H1 (cell line): ENCODE data around the gene MRPL32. TPM values are rescaled to one million over a fixed set of nuclear protein-coding genes. Genes with fewer than 3 reads are reported as not detected.

Experiments
- CTCF ChIA-PET: fragments of 300-600 bp; sonication (Branson Sonifier 250); formaldehyde crosslinking; loops from one replicate; lab custom pipeline; 2021; ENCODE audit not compliant: partially characterized antibody; lab: Charles Lee
- POLR2A ChIA-PET: fragments of 300-600 bp; sonication (Branson Sonifier 250); formaldehyde crosslinking; loops from one replicate; lab custom pipeline; 2021; ENCODE audit warnings: inconsistent platforms; ENCODE audit not compliant: partially characterized antibody; lab: Charles Lee
- DNase-seq, 2 experiments: peaks; one replicate each; pipeline versions ENCODE4 v3.0.0 to v3.0.0-alpha.2; 2010 to 2022; ENCODE audit warnings: low spot score in 2 of 2, low read depth in 1 of 2, mixed read lengths in 1 of 2
- FAIRE-seq: peaks from 2 replicates; lab custom pipeline; 2011; peaks lifted over from hg19 to GRCh38; lab: Jason Lieb, UNC
- H2AFZ ChIP-seq: 2 replicates; pipeline ENCODE4 v1.8.1; 2012; ENCODE audit warnings: low read length, inconsistent platforms
- H2AK5ac ChIP-seq: 2 replicates; pipeline ENCODE4 v1.6.1; 2013; ENCODE audit warnings: low read depth, low read length
- H2BK120ac ChIP-seq: replicated peaks from 2 replicates; pipeline ENCODE3; 2013; ENCODE audit warnings: low read depth, low read length, inconsistent platforms
- H2BK12ac ChIP-seq: 2 replicates; pipeline ENCODE4 v1.6.1; 2013; ENCODE audit warnings: low read depth, low read length
- H2BK15ac ChIP-seq: 2 replicates; pipeline ENCODE4 v1.6.1; 2013; ENCODE audit warnings: low read length
- H2BK20ac ChIP-seq: 2 replicates; pipeline ENCODE4 v1.6.1; 2013; ENCODE audit warnings: low read length
- H2BK5ac ChIP-seq: 2 replicates; pipeline ENCODE4 v1.6.1; 2013; ENCODE audit warnings: low read depth, low read length
- H3K14ac ChIP-seq: 2 replicates; pipeline ENCODE4 v1.6.1; 2013; ENCODE audit warnings: inconsistent platforms; ENCODE audit not compliant: insufficient read length
- H3K18ac ChIP-seq: 2 replicates; pipeline ENCODE4 v1.6.1; 2013; ENCODE audit warnings: low read length; ENCODE audit errors: extremely low read depth
- H3K23ac ChIP-seq: 2 replicates; pipeline ENCODE4 v1.6.1; 2013; ENCODE audit warnings: inconsistent platforms; ENCODE audit not compliant: insufficient read length
- H3K23me2 ChIP-seq: 2 replicates; pipeline ENCODE4 v1.6.1; 2013; ENCODE audit warnings: low read depth, low read length
- H3K27ac ChIP-seq: 2 replicates; pipeline ENCODE4 v1.6.1; 2011; ENCODE audit warnings: low read depth, low read length, inconsistent platforms
- H3K27me3 ChIP-seq, 4 experiments: replicated peaks in 1 of 4; 1 replicate in 1 of 4; 2 replicates in 3 of 4; pipeline versions ENCODE4 v1.6.1 to v1.8.1; 2011 to 2013; ENCODE audit warnings: low read length in 3 of 4, mild to moderate bottlenecking in 3 of 4, inconsistent platforms in 2 of 4, mixed read lengths in 2 of 4, moderate library complexity in 1 of 4; ENCODE audit not compliant: control insufficient read depth in 3 of 4, insufficient read depth in 3 of 4; ENCODE audit errors: extremely low read depth in 1 of 4
- H3K36me3 ChIP-seq, 4 experiments: 2 replicates each; pipeline versions ENCODE4 v1.6.1 to v1.8.1; 2011 to 2013; ENCODE audit warnings: mild to moderate bottlenecking in 4 of 4, low read length in 3 of 4, moderate library complexity in 2 of 4, control low read depth in 1 of 4, inconsistent platforms in 1 of 4; ENCODE audit not compliant: insufficient read depth in 4 of 4, control insufficient read depth in 2 of 4
- H3K4ac ChIP-seq: replicated peaks from 2 replicates; pipeline ENCODE3; 2013; ENCODE audit warnings: low read length, low read depth, mixed read lengths, inconsistent platforms; ENCODE audit not compliant: insufficient read length
- H3K4me1 ChIP-seq, 4 experiments: replicated peaks in 1 of 4; 1 replicate in 1 of 4; 2 replicates in 3 of 4; pipeline versions ENCODE4 v1.6.1 to v1.8.1; 2011 to 2013; ENCODE audit warnings: low read length in 3 of 4, inconsistent platforms in 2 of 4, mixed read lengths in 1 of 4; ENCODE audit not compliant: insufficient read depth in 4 of 4, control insufficient read depth in 3 of 4
- H3K4me2 ChIP-seq, 2 experiments: 2 replicates each; pipeline versions ENCODE4 v1.6.1 to v1.8.1; 2011 to 2013; ENCODE audit warnings: low read depth in 2 of 2, low read length in 2 of 2, control low read depth in 1 of 2, inconsistent platforms in 1 of 2, mild to moderate bottlenecking in 1 of 2; ENCODE audit not compliant: insufficient read depth in 1 of 2
- H3K4me3 ChIP-seq, 4 experiments: fragments of 200-600, 300-600 bp in 1 of 4; sonication (generic), shearing (Covaris generic), sonication (Bioruptor Twin) in 1 of 4; 2 replicates each; pipeline versions ENCODE4 v1.5.1 to v1.8.1; 2011 to 2016; ENCODE audit warnings: low read length in 4 of 4, low read depth in 3 of 4, control low read depth in 2 of 4, inconsistent platforms in 2 of 4, mild to moderate bottlenecking in 2 of 4, mixed read lengths in 1 of 4, moderate library complexity in 1 of 4; ENCODE audit not compliant: insufficient read depth in 2 of 4; ENCODE audit errors: extremely low read depth in 1 of 4
- H3K56ac ChIP-seq: replicated peaks from 2 replicates; pipeline ENCODE3; 2013; ENCODE audit warnings: low read depth, mild to moderate bottlenecking, mixed read lengths, low read length, inconsistent platforms; ENCODE audit not compliant: insufficient read length
- H3K79me1 ChIP-seq: 2 replicates; pipeline ENCODE4 v1.6.1; 2013; ENCODE audit warnings: low read depth, low read length, control low read depth
- H3K79me2 ChIP-seq, 2 experiments: 2 replicates each; pipeline versions ENCODE4 v1.6.1 to v1.8.1; 2012 to 2013; ENCODE audit warnings: low read length in 2 of 2, mild to moderate bottlenecking in 2 of 2, inconsistent platforms in 1 of 2; ENCODE audit not compliant: insufficient read depth in 2 of 2, control insufficient read depth in 1 of 2
- H3K9ac ChIP-seq, 4 experiments: replicated peaks in 1 of 4; 1 replicate in 1 of 4; 2 replicates in 3 of 4; pipeline versions ENCODE4 v1.6.1 to v1.8.1; 2011 to 2013; ENCODE audit warnings: low read depth in 3 of 4, low read length in 3 of 4, control low read depth in 2 of 4, mild to moderate bottlenecking in 2 of 4, moderate library complexity in 2 of 4, inconsistent platforms in 1 of 4; ENCODE audit errors: extremely low read depth in 1 of 4
- H3K9me3 ChIP-seq, 2 experiments: 2 replicates each; pipeline versions ENCODE4 v1.6.1 to v1.8.1; 2012 to 2013; ENCODE audit warnings: mild to moderate bottlenecking in 2 of 2, moderate library complexity in 2 of 2, control low read depth in 1 of 2, inconsistent platforms in 1 of 2, low read depth in 1 of 2, low read length in 1 of 2, mixed read lengths in 1 of 2; ENCODE audit not compliant: insufficient read depth in 2 of 2
- H4K20me1 ChIP-seq, 2 experiments: replicated peaks in 1 of 2; 2 replicates each; pipeline versions ENCODE3 to v1.8.1; 2011 to 2013; ENCODE audit warnings: inconsistent platforms in 2 of 2, low read length in 2 of 2, mild to moderate bottlenecking in 1 of 2; ENCODE audit not compliant: insufficient read depth in 2 of 2, control insufficient read depth in 1 of 2
- H4K5ac ChIP-seq: 2 replicates; pipeline ENCODE4 v1.6.1; 2013; ENCODE audit warnings: low read length, low read depth, mixed read lengths, inconsistent platforms; ENCODE audit not compliant: insufficient read length
- H4K8ac ChIP-seq: 2 replicates; pipeline ENCODE4 v1.8.0; 2013; ENCODE audit warnings: mild to moderate bottlenecking, moderate library complexity, low read length, inconsistent platforms; ENCODE audit not compliant: insufficient read depth; ENCODE audit errors: extremely low read depth
- H4K91ac ChIP-seq: replicated peaks from 2 replicates; pipeline ENCODE3; 2013; ENCODE audit warnings: low read length, mixed read lengths, inconsistent platforms; ENCODE audit not compliant: insufficient read length
- BRCA1 ChIP-seq: IDR thresholded peaks from 2 replicates; pipeline ENCODE4 v1.6.1; 2012; ENCODE audit warnings: low read depth, low read length, improper control_type of control experiment
- CBX8 ChIP-seq: fragments of 300-800, 300-1000 bp; sonication (generic); IDR thresholded peaks from 2 replicates; pipeline ENCODE4 v1.7.1; 2016; ENCODE audit warnings: low read depth, low read length, borderline replicate concordance
- CEBPB ChIP-seq: IDR thresholded peaks from 2 replicates; pipeline ENCODE4 v1.6.1; 2012; ENCODE audit warnings: low read depth, low read length
- CHD1 ChIP-seq: IDR thresholded peaks from 2 replicates; pipeline ENCODE4 v1.6.1; 2012; ENCODE audit warnings: low read depth, low read length, improper control_type of control experiment
- POU5F1 ChIP-seq: IDR thresholded peaks from 2 replicates; pipeline ENCODE4 v1.6.1; 2011; ENCODE audit warnings: low read depth, mild to moderate bottlenecking, low read length, moderate library complexity
- WGBS, 2 experiments: shearing (Covaris generic) in 1 of 2; methylation state at CpG; one replicate each; pipeline versions ENCODE4 v1.1.6 to v1.1.7; 2013 to 2015; ENCODE audit warnings: low lambda C conversion rate in 2 of 2, mixed read lengths in 2 of 2, inconsistent platforms in 1 of 2, low coverage in 1 of 2, missing lambda C conversion rate in 1 of 2; ENCODE audit not compliant: insufficient replicate concordance in 2 of 2, insufficient coverage in 1 of 2, insufficient read length in 1 of 2; ENCODE audit errors: extremely low coverage in 1 of 2, missing lambda C conversion rate in 1 of 2; 5-methylcytosine and 5-hydroxymethylcytosine counted together
- polyA plus RNA-seq, 7 experiments: library from polyadenylated mRNA; depleted of rRNA in 3 of 7; stranded (reverse) in 5 of 7; unstranded in 2 of 7; fragments of >200 nt in 5 of 7; fragments of 200-250 nt in 2 of 7; gene quantifications; 1 replicate in 5 of 7; 2 replicates in 1 of 7; 4 replicates in 1 of 7; pipeline versions ENCODE4 v1.2.1 to v1.2.3, GENCODE V29; 2011 to 2013; ENCODE audit warnings: missing spikeins in 2 of 7, mixed read lengths in 2 of 7
- total RNA-seq: library from RNA; stranded (reverse); fragmentation: NEBNext Ultra II Directional; extraction: Animal tissue kit (Norgen Biotek cat#: 25700); gene quantifications from 2 replicates; pipeline ENCODE4 v1.2.1, GENCODE V29; 2021
- TF ChIP-seq, protein P1 (sequence below), 3 experiments: IDR thresholded peaks; 1 replicate in 2 of 3; 2 replicates in 1 of 3; pipeline versions ENCODE4 v1.5.1 to v1.6.1; 2011; ENCODE audit warnings: low read length in 3 of 3, mild to moderate bottlenecking in 3 of 3, inconsistent platforms in 2 of 3, low read depth in 1 of 3, moderate library complexity in 1 of 3; ENCODE audit not compliant: insufficient read depth in 1 of 3; ENCODE audit errors: control extremely low read depth in 1 of 3

Gene MRPL32
- total and polyA plus RNA-seq, 2 of the 8 experiments (the other 6 are each of a cell fraction or from before 2014, with no cell fraction given): 50.9 to 97.2 TPM

DNA sequence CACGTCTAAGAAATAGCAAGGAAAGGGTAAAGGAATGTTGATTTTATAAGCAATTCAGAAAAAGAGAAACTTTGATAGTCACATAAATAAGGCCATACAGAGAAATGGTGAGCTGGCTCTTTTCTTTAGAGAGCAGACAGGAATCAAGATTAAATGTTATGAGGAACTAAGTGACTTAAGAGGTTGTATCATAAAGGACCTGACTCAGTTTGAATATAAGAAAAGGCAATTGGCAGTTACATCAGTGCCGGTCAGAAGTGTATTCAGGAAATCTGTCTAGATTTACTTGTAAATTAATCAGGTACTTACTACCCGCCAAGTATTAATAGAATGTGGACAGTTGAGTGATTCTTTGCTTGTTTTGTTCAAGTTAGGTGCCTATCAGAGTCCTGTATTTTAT, 2.1 kb downstream of the MRPL32 start:
- no peak overlapping the region for H3K14ac ChIP-seq
- POLR2A ChIA-PET: interaction anchor here (0.7 to 1.9 kb wide), 5 partner anchors 9 to 174 kb away, joined by 3 to 4 read pairs (median 4); no protein-coding TSS in a partner anchor
- no peak overlapping the region for H2AK5ac ChIP-seq
- no peak overlapping the region for H3K23ac ChIP-seq
- no peak overlapping the region for H3K18ac ChIP-seq
- H3K23me2 ChIP-seq: peaks cover 9% of the 10 kb centered on the region; the same call in 1 of the 2 replicates
- H3K27me3 ChIP-seq: no peaks in the 10 kb centered on the region
- H2AFZ ChIP-seq: no peak overlapping the region
- H3K4ac ChIP-seq: no peak overlapping the region
- no peak overlapping the region for H2BK20ac ChIP-seq
- 87% methylated on average over 3 of the region's 3 CpGs; no CpG with 5 or more reads in 1 of the 2 experiments for WGBS, 2 experiments
- peaks cover 31 to 55% of the 10 kb centered on the region in 2 experiments for H3K79me2 ChIP-seq
- H4K20me1 ChIP-seq: peaks cover 3 to 6% of the 10 kb centered on the region in 2 experiments
- no peak overlapping the region for H3K9ac ChIP-seq
- no peak overlapping the region for H2BK5ac ChIP-seq
- CTCF ChIA-PET: interaction anchor here (0.7 to 1.8 kb wide), 6 partner anchors 9 to 505 kb away, joined by 4 to 6 read pairs (median 5); no protein-coding TSS in a partner anchor
- H4K5ac ChIP-seq: no peak overlapping the region
- DNase-seq: no peak
- H3K36me3 ChIP-seq: peaks cover 9 to 44% (median 32%) of the 10 kb centered on the region in 4 experiments
- H3K56ac ChIP-seq: no peak overlapping the region
- H3K4me1 ChIP-seq: peaks cover 0 to 4% (median 0%) of the 10 kb centered on the region in 4 experiments; a peak in 2 of 7 replicates
- TF ChIP-seq CBX8 (no peak), POU5F1 (no peak), BRCA1 (no peak), CEBPB (no peak), CHD1 (no peak)
- TF ChIP-seq, protein P1, sequence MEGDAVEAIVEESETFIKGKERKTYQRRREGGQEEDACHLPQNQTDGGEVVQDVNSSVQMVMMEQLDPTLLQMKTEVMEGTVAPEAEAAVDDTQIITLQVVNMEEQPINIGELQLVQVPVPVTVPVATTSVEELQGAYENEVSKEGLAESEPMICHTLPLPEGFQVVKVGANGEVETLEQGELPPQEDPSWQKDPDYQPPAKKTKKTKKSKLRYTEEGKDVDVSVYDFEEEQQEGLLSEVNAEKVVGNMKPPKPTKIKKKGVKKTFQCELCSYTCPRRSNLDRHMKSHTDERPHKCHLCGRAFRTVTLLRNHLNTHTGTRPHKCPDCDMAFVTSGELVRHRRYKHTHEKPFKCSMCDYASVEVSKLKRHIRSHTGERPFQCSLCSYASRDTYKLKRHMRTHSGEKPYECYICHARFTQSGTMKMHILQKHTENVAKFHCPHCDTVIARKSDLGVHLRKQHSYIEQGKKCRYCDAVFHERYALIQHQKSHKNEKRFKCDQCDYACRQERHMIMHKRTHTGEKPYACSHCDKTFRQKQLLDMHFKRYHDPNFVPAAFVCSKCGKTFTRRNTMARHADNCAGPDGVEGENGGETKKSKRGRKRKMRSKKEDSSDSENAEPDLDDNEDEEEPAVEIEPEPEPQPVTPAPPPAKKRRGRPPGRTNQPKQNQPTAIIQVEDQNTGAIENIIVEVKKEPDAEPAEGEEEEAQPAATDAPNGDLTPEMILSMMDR (IDR thresholded peaks at IDR 0.05; ENCODE audit: control extremely low read depth in 1 of 3, insufficient read depth in 1 of 3, low read depth in 1 of 3, low read length in 3 of 3): no peak
- no peak overlapping the region for H3K27ac ChIP-seq
- no peak overlapping the region for H4K91ac ChIP-seq
- no peak overlapping the region for H2BK120ac ChIP-seq
- H3K4me3 ChIP-seq: no peak overlapping the region
- H2BK12ac ChIP-seq: no peak overlapping the region
- FAIRE-seq: no peak
- H3K79me1 ChIP-seq: no peaks in the 10 kb centered on the region
- no peaks in the 10 kb centered on the region for H3K9me3 ChIP-seq
- no peak overlapping the region for H2BK15ac ChIP-seq
- H3K4me2 ChIP-seq: no peak overlapping the region; a peak in 1 of 4 replicates
- no peak overlapping the region for H4K8ac ChIP-seq
